Lung (tissue), 12 donors: ENCODE measurements around the gene WASL. TPM values are rescaled to one million over a fixed set of nuclear protein-coding genes. Genes with fewer than 3 reads are reported as not detected.

Experiments
- ATAC-seq: fragments of 200-7000 bp; cut with Tn5 transposase; one replicate; pipeline ENCODE4 v1.9.1; 2020; ENCODE audit warnings: moderate number of reproducible peaks; ENCODE audit not compliant: insufficient read depth, low FRiP score
- DNase-seq, 3 donors: peaks; one replicate each; pipeline ENCODE4 v3.0.0-alpha.2; 2013 to 2017
- H3K27ac ChIP-seq, 2 donors: one replicate each; pipeline ENCODE4 v1.5.1; 2013; ENCODE audit warnings: mild to moderate bottlenecking in 2 of 2, moderate library complexity in 2 of 2, control low read depth in 1 of 2, inconsistent platforms in 1 of 2, low read depth in 1 of 2, low read length in 1 of 2
- H3K27me3 ChIP-seq, 3 donors: one replicate each; pipeline ENCODE4 v1.5.1; 2013; ENCODE audit warnings: low read length in 2 of 3; ENCODE audit not compliant: control insufficient read depth in 3 of 3, insufficient read depth in 3 of 3
- H3K36me3 ChIP-seq, 4 donors: one replicate each; pipeline ENCODE4 v1.5.1; 2013; ENCODE audit warnings: low read length in 4 of 4, mild to moderate bottlenecking in 1 of 4, moderate library complexity in 1 of 4; ENCODE audit not compliant: control insufficient read depth in 4 of 4, insufficient read depth in 4 of 4
- H3K4me1 ChIP-seq, 5 donors: one replicate each; pipeline ENCODE4 v1.5.1; 2013; ENCODE audit warnings: low read length in 5 of 5, mild to moderate bottlenecking in 2 of 5, moderate library complexity in 1 of 5; ENCODE audit not compliant: control insufficient read depth in 5 of 5, insufficient read depth in 5 of 5
- H3K4me3 ChIP-seq: one replicate; pipeline ENCODE4 v1.5.1; 2013; ENCODE audit warnings: mild to moderate bottlenecking, control low read depth, moderate library complexity
- H3K9ac ChIP-seq, 2 donors: one replicate each; pipeline ENCODE4 v1.5.1; 2013; ENCODE audit warnings: low read length in 2 of 2, control low read depth in 1 of 2; ENCODE audit not compliant: insufficient read depth in 1 of 2
- H3K9me3 ChIP-seq, 4 donors: one replicate each; pipeline ENCODE4 v1.5.1; 2013; ENCODE audit warnings: low read length in 3 of 4, mild to moderate bottlenecking in 1 of 4, moderate library complexity in 1 of 4; ENCODE audit not compliant: control insufficient read depth in 4 of 4, insufficient read depth in 3 of 4
- WGBS, 2 donors: extraction: QIAGEN DNeasy Blood & Tissue Kit; methylation state at CpG; one replicate each; pipeline ENCODE4 v1.1.7; 2013; 5-methylcytosine and 5-hydroxymethylcytosine counted together
- polyA plus RNA-seq, 2 donors: library from polyadenylated mRNA; stranded (reverse); fragments of 200-250 nt; gene quantifications; one replicate each; pipeline ENCODE4 v1.2.1, GENCODE V29; 2013
- total RNA-seq, 2 donors: library from RNA; depleted of rRNA in 1 of 2; stranded (reverse); fragments of >200 nt in 1 of 2; gene quantifications; one replicate each; pipeline ENCODE4 v1.2.1, GENCODE V29; 2014 to 2021
- TF ChIP-seq, protein P1 (sequence below): IDR thresholded peaks from 2 replicates; pipeline ENCODE4 v1.5.1; 2012; ENCODE audit warnings: mild to moderate bottlenecking; ENCODE audit errors: control extremely low read depth, extremely low read depth
- donor health status: control.
- donor health status: control.
- donor health status: Bipolar disorder and iron deficiency.
- donor health status: healthy.
- donor health status: DM: yes; HTN: yes; CAD: no.

The WASL gene
- total and polyA plus RNA-seq, 4 donors = 11.8 to 52.7 (median 22.2) TPM

DNA sequence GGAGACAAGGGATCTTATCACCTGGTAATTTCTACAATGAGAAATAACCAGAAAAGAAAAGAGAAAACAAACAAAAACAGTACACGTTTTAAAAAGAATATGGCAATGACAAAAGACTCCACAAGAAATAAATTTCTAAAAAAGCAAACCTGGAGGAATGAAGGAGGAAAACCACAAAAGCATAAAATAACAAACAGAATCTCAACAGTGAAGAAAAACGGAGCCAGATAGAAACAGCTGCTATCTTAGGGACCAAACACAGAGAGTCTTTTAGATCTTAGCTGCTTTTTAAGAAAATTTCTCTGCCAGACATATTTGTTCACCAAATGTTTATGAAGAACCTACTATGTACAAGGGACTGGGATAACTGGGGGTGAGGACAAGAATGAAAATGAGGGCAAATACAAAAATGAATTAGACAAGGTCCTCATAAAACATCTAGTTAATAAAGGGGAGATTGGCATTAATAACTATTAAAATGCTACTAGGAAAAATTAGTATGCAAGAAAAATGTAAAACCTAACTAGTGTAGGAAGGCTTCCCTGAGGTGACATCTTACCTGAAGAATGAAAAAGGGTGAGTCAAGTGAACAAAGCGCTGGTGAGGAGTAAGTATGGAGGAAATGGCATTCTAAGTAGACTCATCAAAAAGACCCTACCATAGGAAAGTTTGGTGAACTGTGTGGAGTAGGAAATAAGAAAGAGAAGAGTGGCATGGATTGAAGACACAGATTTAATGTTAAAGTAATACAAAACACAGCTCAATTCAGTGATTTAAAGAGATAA, 34.3 kb downstream of the WASL start:
- ATAC-seq (no peak), DNase-seq (no peak)
- no peaks in the 10 kb centered on the region for H3K27me3 ChIP-seq
- TF ChIP-seq, protein P1, sequence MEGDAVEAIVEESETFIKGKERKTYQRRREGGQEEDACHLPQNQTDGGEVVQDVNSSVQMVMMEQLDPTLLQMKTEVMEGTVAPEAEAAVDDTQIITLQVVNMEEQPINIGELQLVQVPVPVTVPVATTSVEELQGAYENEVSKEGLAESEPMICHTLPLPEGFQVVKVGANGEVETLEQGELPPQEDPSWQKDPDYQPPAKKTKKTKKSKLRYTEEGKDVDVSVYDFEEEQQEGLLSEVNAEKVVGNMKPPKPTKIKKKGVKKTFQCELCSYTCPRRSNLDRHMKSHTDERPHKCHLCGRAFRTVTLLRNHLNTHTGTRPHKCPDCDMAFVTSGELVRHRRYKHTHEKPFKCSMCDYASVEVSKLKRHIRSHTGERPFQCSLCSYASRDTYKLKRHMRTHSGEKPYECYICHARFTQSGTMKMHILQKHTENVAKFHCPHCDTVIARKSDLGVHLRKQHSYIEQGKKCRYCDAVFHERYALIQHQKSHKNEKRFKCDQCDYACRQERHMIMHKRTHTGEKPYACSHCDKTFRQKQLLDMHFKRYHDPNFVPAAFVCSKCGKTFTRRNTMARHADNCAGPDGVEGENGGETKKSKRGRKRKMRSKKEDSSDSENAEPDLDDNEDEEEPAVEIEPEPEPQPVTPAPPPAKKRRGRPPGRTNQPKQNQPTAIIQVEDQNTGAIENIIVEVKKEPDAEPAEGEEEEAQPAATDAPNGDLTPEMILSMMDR = no peak
- no peak overlapping the region for H3K27ac ChIP-seq
- H3K4me1 ChIP-seq = peaks cover 0 to 32% (median 0%) of the 10 kb centered on the region in 5 donors
- no peak overlapping the region for H3K4me3 ChIP-seq
- no peak overlapping the region for H3K9ac ChIP-seq
- WGBS, 2 donors = 66 to 69% methylated on average over 3 of the region's 3 CpGs
- H3K9me3 ChIP-seq = no peaks in the 10 kb centered on the region
- H3K36me3 ChIP-seq = peaks cover 0 to 3% (median 0%) of the 10 kb centered on the region in 4 donors

DNA sequence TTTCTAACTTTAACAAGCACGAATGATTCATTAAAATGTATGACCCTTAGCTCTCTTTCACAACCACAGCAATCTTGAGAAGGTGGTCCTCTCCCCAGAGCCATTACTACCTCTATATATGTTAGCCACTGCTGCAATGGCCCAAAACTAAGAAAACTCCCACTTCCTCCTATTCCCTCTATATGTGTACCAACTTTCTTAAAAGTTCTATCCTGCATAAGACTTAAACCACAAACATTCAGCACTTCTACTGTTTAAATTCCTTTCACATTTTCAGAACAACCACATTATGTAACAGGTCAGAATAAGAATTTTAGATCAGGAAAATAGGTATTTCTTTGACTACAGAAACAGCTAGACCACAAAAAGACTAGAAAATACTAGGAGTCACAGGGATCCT, 36.2 kb downstream of the WASL start:
- no peak overlapping the region for H3K9ac ChIP-seq
- DNase-seq = no peak
- H3K4me3 ChIP-seq = no peak overlapping the region
- 22 to 25% methylated on average over 1 of the region's 1 CpG for WGBS, 2 donors
- peaks cover 1 to 7% (median 3%) of the 10 kb centered on the region in 4 donors for H3K36me3 ChIP-seq
- H3K9me3 ChIP-seq = no peaks in the 10 kb centered on the region
- no peak overlapping the region for H3K27ac ChIP-seq
- ATAC-seq = no peak
- TF ChIP-seq, protein P1 = no peak
- H3K27me3 ChIP-seq = no peaks in the 10 kb centered on the region
- H3K4me1 ChIP-seq = peaks cover 0 to 29% (median 0%) of the 10 kb centered on the region in 5 donors

DNA sequence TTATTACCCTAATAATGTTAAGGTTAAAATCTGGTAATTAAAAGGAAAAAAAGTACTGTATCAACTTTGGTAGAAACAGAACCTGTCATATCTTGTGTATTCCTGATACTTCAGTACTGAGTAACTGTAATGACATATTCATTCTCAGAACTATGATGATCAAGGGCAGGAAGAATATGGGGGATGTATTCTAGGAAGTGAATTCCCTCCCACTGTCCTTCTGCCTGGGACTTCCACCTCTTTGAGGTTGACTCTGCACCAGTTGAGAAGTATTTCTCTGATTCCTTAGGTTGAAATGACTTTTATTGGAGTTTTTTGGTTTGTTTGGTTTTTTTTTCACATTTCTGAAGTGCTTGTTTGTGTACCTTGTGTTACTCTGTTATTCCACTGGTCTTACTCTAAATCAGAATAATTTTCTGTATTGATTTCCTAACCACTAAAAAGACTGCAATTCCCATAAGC, 36.9 kb downstream of the WASL start:
- Histone ChIP-seq H3K27ac (no peak overlapping the region), H3K36me3 (peaks cover 3 to 10% (median 4%) of the 10 kb centered on the region in 4 donors), H3K4me1 (peaks cover 0 to 24% (median 0%) of the 10 kb centered on the region in 5 donors), H3K9me3 (no peaks in the 10 kb centered on the region), H3K9ac (no peak overlapping the region), H3K4me3 (no peak overlapping the region), H3K27me3 (no peaks in the 10 kb centered on the region)
- DNase-seq (no peak), ATAC-seq (no peak)
- TF ChIP-seq, protein P1 = no peak
